GM12865 (cell line): Measurements from ENCODE around the gene TMEM167B.

ENCODE experiments used
- DNase-seq: peaks from one replicate; pipeline ENCODE4 v3.0.0; 2010; ENCODE audit warnings: low read depth
- H3K4me3 ChIP-seq: 2 replicates; pipeline ENCODE4 v1.5.1; 2011; ENCODE audit warnings: mild to moderate bottlenecking, low read depth, low read length, control low read depth
- CTCF ChIP-seq: IDR thresholded peaks from 2 replicates; pipeline ENCODE4 v1.5.1; 2011; ENCODE audit warnings: low read length, control low read depth, low read depth, inconsistent platforms; ENCODE audit not compliant: insufficient read depth; ENCODE audit errors: missing control alignments

TMEM167B gene

GRCh38 chr1:109091839-109092193, 1.3 kb downstream of the TMEM167B start:
- TF ChIP-seq CTCF = no peak
- DNase-seq = no peak
- peak overlapping the region; percentile 89 for H3K4me3 ChIP-seq

DNA sequence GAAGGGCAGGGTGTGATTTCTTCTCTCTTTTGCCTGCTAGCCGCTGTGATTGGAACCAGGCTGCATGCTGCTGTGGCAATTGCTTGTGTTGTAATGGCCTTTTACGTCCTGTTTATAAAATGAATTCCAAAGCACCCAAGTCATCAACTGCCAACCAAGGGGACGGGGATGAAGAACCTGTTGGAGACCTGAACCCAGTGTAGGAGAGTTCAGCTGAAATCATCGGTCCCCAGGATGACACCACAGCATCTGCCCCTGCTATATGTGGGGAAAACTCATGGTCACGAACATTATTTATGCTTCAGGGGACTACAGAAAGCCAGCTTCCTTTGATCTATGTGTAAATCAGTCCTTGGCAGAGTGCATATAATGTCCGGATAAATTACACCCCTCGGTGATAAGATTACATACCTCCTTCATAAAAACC, 3.8 kb downstream of the TMEM167B start:
- no peak for TF ChIP-seq CTCF
- no peak for DNase-seq
- H3K4me3 ChIP-seq = no peak overlapping the region

GRCh38 chr1:109094871-109095270, 4.3 kb downstream of the TMEM167B start:
- DNase-seq = no peak
- TF ChIP-seq CTCF = no peak
- H3K4me3 ChIP-seq = no peak overlapping the region

GRCh38 chr1:109095631-109096030, 5.1 kb downstream of the TMEM167B start:
- TF ChIP-seq CTCF = no peak
- H3K4me3 ChIP-seq = no peak overlapping the region

GRCh38 chr1:109096120-109096519, 5.6 kb downstream of the TMEM167B start:
- no peak for TF ChIP-seq CTCF
- no peak for DNase-seq
- no peak overlapping the region for H3K4me3 ChIP-seq

More at GRCh38 chr1:109095631-109096030, 5.1 kb downstream of the TMEM167B start:
- no peak for DNase-seq

DNA sequence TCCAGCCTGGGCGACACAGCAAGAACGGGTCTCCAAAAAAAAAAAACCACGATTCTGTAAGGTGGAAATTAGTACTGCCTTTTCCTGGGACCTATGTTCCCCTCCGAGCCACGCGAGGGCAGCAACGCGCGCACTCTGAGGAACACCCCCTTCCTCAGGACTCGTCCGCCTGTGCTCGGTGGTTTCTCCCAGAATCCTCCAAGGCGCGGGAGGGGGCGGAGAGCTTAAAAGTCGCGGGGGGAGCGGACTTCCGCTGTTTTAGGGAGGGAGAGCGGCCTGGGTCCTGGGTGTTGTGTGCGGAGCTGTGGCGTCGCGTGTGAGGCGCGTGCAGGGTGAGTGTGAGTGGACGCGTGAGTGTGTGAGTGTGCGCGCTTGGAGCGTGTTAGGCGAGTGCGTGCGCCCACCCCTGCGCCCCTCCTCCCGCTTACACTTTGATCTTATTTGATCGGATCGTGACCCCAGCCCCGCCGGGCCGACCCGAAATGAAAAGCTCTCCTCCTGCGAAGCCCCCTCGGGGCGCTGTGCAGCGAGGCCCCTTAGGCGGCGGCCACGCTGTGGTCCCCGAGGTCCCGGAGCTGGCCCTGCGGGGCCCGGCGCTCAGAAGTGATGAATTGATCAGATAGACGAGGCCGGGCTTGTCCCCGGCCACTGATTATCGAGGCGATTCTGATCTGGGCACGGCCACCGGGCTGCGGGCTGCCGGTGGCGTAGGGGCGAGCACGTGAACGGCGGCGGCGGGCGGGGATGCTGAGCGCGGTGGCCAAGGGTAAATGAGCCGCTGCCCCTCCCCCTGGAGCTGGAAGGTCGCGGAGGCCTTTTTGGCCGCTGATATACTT, 9.6 kb downstream of the TMEM167B start:
- H3K4me3 ChIP-seq = peak overlapping the region; percentile 97

More for the DNA sequence above, 9.6 kb downstream of the TMEM167B start:
- TF ChIP-seq CTCF = peak; percentile 93
- peak; percentile 99 for DNase-seq
